Glutamatergic neuron (in vitro differentiated cells): ENCODE results near the gene SELL. TPM values are rescaled to one million over a fixed set of nuclear protein-coding genes. Genes with fewer than 3 reads are reported as not detected.

Experiments
- DNase-seq: peaks from one replicate; pipeline ENCODE4 v3.0.0; 2022
- H3K27ac Mint-ChIP-seq: one replicate; pipeline ENCODE4 v1.8.0; 2020; ENCODE audit warnings: mild to moderate bottlenecking, mixed read lengths, inconsistent platforms; ENCODE audit not compliant: unreplicated experiment
- H3K27me3 Mint-ChIP-seq: one replicate; pipeline ENCODE4 v1.8.0; 2020; ENCODE audit warnings: mild to moderate bottlenecking, moderate library complexity, mixed read lengths, inconsistent platforms; ENCODE audit not compliant: unreplicated experiment
- H3K36me3 Mint-ChIP-seq: one replicate; pipeline ENCODE4 v1.8.0; 2020; ENCODE audit warnings: mild to moderate bottlenecking, mixed read lengths, inconsistent platforms; ENCODE audit not compliant: unreplicated experiment
- H3K4me1 Mint-ChIP-seq: one replicate; pipeline ENCODE4 v1.8.0; 2020; ENCODE audit warnings: mild to moderate bottlenecking, low read depth, mixed read lengths, inconsistent platforms; ENCODE audit not compliant: unreplicated experiment
- H3K4me3 Mint-ChIP-seq: one replicate; pipeline ENCODE4 v1.8.0; 2020; ENCODE audit warnings: mild to moderate bottlenecking, mixed read lengths, inconsistent platforms; ENCODE audit not compliant: unreplicated experiment
- H3K9me3 Mint-ChIP-seq: one replicate; pipeline ENCODE4 v1.8.0; 2020; ENCODE audit warnings: mild to moderate bottlenecking, moderate library complexity, mixed read lengths, inconsistent platforms; ENCODE audit not compliant: unreplicated experiment
- total RNA-seq: library from RNA; stranded (reverse); fragmentation: NEBNext Ultra II Directional; extraction: Animal tissue kit (Norgen Biotek cat#: 25700); gene quantifications from one replicate; pipeline ENCODE4 v1.2.1, GENCODE V29; 2021; ENCODE audit not compliant: unreplicated experiment
- TF ChIP-seq, protein P1 (sequence below): fragments of 200-600 bp; sonication (generic); IDR thresholded peaks from one replicate; pipeline ENCODE4 v1.5.0; 2021; ENCODE audit not compliant: partially characterized antibody, unreplicated experiment

SELL gene
- total RNA-seq, 1 donor from 2014 or later, result not detected

- H3K36me3 Mint-ChIP-seq, result no peaks in the 10 kb centered on the region
- TF ChIP-seq, protein P1, sequence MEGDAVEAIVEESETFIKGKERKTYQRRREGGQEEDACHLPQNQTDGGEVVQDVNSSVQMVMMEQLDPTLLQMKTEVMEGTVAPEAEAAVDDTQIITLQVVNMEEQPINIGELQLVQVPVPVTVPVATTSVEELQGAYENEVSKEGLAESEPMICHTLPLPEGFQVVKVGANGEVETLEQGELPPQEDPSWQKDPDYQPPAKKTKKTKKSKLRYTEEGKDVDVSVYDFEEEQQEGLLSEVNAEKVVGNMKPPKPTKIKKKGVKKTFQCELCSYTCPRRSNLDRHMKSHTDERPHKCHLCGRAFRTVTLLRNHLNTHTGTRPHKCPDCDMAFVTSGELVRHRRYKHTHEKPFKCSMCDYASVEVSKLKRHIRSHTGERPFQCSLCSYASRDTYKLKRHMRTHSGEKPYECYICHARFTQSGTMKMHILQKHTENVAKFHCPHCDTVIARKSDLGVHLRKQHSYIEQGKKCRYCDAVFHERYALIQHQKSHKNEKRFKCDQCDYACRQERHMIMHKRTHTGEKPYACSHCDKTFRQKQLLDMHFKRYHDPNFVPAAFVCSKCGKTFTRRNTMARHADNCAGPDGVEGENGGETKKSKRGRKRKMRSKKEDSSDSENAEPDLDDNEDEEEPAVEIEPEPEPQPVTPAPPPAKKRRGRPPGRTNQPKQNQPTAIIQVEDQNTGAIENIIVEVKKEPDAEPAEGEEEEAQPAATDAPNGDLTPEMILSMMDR, result no peak
- H3K4me3 Mint-ChIP-seq, result no peak overlapping the region
- peaks cover 4% of the 10 kb centered on the region for H3K4me1 Mint-ChIP-seq
- no peaks in the 10 kb centered on the region for H3K9me3 Mint-ChIP-seq
- no peak for DNase-seq
- peaks cover 2% of the 10 kb centered on the region for H3K27me3 Mint-ChIP-seq
- no peak overlapping the region for H3K27ac Mint-ChIP-seq
Observed at GRCh38 chr1:169682071-169682470, 29.3 kb downstream of the SELL start.

DNA sequence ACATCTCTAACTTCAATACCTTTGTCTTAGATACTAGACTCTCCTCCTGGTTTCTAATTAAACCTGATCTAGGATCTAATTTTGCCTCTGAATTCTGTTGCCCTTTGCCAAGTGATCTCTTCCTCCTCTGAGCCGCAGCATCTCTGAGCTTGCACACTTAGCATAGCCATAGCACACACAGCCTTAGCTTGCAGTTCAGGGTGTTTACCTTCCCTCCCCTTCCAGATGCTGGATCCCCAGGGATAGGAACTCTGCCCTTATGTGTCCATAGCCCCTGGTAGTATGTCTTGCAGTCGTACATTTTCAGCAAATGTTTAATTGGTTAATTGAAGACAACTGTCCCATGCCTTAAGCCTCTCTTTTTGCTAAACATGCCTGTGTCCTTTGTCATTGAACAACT, 30.3 kb downstream of the SELL start:
- no peaks in the 10 kb centered on the region for H3K9me3 Mint-ChIP-seq
- no peak overlapping the region for H3K4me3 Mint-ChIP-seq

DNA sequence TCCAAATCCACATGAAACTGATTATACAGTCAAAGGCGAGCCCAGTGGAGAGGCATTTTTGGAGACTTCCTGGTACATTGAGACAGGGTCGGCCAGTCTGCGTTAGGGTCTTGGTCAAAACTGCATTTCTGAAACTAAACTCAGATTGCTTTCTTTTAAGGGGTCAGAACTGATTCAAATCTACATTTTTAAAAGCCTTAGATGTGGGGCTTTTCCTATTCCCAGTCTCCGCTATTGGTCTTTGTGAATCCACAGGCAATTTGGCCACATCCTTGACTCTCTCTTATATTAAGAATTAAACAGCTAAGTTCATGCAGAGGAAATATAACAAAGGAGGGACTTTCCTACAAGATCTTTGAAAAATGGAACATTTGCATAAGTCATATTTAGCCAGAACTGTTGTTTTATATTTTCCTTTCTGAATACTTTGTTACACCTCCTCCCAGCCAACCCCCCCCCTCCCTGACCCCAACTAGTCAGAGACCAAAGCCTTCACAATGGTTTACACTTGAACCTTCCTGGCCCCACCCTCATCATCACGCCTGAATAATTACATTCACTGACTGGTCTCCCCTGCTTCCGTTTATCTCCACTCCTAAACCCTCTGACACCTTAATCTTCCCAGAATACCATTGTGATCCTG, 30.9 kb downstream of the SELL start:
- Mint-ChIP-seq H3K4me1 (peaks cover 4% of the 10 kb centered on the region), H3K36me3 (no peaks in the 10 kb centered on the region), H3K4me3 (no peak overlapping the region), H3K9me3 (no peaks in the 10 kb centered on the region), H3K27ac (no peak overlapping the region), H3K27me3 (peaks cover 2% of the 10 kb centered on the region)
- TF ChIP-seq, protein P1, result no peak
- DNase-seq, result no peak

More for the DNA sequence above, 30.3 kb downstream of the SELL start:
- no peak for DNase-seq
- Mint-ChIP-seq H3K4me1 (peaks cover 4% of the 10 kb centered on the region), H3K36me3 (no peaks in the 10 kb centered on the region), H3K27ac (no peak overlapping the region), H3K27me3 (peaks cover 2% of the 10 kb centered on the region)
- TF ChIP-seq, protein P1, result no peak

- TF ChIP-seq, protein P1, result no peak
- H3K27ac Mint-ChIP-seq, result no peak overlapping the region
- no peaks in the 10 kb centered on the region for H3K36me3 Mint-ChIP-seq
- H3K4me1 Mint-ChIP-seq, result peaks cover 4% of the 10 kb centered on the region
- no peaks in the 10 kb centered on the region for H3K9me3 Mint-ChIP-seq
- DNase-seq, result no peak
- peaks cover 2% of the 10 kb centered on the region for H3K27me3 Mint-ChIP-seq
- no peak overlapping the region for H3K4me3 Mint-ChIP-seq
Observed at GRCh38 chr1:169679692-169680091, 31.7 kb downstream of the SELL start.

DNA sequence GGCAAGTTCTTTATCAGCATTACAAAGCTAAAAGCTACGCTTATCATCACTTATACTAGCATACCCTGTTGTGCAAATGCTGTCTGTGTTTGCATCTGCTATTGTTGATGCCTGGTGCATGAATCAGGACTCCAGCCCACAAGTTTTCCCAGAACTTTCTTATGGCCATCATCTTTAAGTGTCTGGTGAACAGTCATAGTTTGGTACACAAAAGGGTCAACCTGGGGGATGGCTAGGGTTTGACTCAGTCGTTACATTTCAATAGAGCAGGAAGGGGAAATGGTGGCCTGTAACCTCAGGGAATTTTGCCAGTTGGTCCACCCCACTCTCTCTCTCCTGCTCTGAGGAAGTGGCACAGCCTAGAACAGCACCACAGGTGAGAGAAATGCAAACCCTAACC, 35.4 kb downstream of the SELL start:
- H3K9me3 Mint-ChIP-seq, result no peaks in the 10 kb centered on the region
- TF ChIP-seq, protein P1, result no peak
- H3K27me3 Mint-ChIP-seq, result no peaks in the 10 kb centered on the region
- no peak overlapping the region for H3K4me3 Mint-ChIP-seq
- no peak overlapping the region for H3K27ac Mint-ChIP-seq
- H3K4me1 Mint-ChIP-seq, result no peaks in the 10 kb centered on the region
- DNase-seq, result no peak
- no peaks in the 10 kb centered on the region for H3K36me3 Mint-ChIP-seq
